ENCODE results near the gene ST7.

The ST7 gene

DNA sequence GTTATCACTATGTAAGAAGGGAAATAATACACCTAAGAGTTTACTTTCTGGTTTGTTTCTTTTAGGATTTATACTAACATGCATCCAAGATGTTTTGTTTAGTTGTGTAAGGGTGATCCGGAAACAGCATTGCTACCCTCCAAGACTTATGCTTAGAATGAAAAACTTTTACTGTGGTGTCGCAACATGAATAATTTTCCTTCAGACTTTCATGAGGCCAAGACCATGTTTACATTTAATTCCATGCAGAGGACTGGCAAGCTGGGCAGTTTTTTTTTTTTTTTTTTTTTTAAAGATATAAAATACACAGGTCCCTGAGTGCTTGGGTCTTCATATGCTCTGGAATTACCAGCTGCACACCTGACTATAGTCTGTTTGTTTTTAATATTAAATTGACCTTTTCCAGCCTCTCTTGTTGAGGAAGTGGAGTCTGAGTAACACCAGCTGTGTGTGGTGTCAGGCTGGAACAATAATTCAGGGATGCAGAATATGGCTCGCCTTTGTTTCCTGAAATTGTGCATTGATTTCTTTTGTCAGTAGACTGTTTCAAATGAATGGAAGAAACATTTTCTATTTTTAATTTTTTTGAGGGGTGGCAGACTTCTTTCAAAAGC, 81.7 kb downstream of the ST7 start:
- DNase-seq: no peak

- DNase-seq: no peak
Measured at GRCh38 chr7:117035465-117035862, 82.2 kb downstream of the ST7 start.

- DNase-seq: no peak
Measured at GRCh38 chr7:117036053-117036669, 82.9 kb downstream of the ST7 start.

DNA sequence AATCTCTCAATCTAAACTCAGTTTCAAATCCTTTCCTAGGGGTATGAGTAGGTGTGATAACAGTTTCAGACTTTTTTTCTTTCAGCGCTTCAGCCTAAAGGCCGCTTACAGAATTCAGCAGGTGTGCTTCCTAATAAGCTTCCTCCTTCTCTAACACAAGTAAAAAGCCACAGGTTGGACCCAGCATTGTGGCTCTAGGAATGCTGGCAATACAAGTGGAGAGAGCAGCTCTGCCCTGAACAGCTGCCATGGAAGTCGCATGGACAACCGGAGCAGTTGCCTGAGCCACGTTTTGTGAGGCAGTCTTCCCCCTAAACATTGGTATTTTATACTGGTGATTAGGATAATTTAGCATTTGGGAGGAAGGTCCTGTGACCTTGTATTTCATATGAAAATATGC, 83.5 kb downstream of the ST7 start:
- no peak for DNase-seq

GRCh38 chr7:117038408-117038807, 85.1 kb downstream of the ST7 start:
- DNase-seq: no peak

- DNase-seq: no peak
Measured at GRCh38 chr7:117041007-117041406, 87.7 kb downstream of the ST7 start.

- DNase-seq: no peak
Measured at GRCh38 chr7:117041822-117042221, 88.5 kb downstream of the ST7 start.

- DNase-seq: no peak
Measured at GRCh38 chr7:117043108-117043825, 90.0 kb downstream of the ST7 start.

GRCh38 chr7:117044664-117045063, 91.4 kb downstream of the ST7 start:
- no peak for DNase-seq

GRCh38 chr7:117045927-117046710, 92.8 kb downstream of the ST7 start:
- no peak for DNase-seq

DNA sequence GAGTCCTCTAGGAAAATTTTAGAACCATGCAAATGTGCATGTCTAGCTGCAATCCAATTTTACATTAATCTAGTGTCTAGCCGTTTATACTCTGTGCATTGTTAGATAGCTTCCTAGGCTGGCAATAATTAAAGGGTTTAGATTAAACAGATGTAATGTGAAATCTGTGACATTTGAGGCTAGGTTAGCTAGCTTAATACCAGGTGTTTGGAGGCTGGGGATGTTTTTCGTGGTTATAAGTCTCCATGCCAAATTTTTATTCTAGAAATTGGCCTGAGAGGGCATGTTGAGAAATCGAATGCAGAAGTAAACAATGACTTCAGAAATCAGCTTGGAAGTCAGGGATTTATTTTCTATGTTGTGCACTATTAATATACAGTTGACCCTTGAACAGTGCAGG, 94.2 kb downstream of the ST7 start:
- DNase-seq: no peak

DNA sequence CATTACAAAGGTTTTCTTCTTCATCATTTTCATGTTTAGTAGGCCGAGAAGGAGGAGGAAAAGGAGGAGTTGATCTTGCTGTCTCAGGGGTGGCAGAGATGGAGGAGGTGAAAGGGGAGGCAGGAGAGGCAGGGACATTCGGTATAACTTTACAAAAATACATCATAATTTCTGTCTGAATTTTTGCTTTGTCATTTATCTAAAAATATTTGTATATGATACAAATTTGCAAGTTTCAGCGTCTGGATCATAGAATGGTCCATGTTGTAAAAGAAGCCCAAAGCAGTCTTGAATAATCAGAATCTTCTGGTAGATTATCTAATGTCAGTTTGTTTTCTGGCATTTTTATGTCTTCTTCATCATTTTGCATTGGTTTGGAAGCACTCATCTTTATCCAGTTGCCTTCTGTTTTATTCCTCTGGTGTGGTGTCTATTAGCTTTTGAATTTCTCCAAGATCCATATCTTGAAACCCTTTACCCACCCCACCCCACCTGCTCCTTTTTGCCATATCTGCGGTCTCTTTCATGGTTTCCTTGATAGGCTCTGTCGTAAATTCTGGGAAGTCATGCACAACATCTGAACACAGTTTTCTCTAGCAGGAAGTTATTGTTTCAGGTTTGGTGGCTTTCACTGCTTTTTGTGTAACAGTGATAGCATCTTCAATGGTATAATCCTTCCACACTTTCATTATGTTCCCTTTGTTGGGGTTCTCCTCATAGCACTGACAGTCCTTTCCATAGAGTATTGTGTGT, 95.0 kb downstream of the ST7 start:
- no peak for DNase-seq

GRCh38 chr7:117048882-117049281, 95.6 kb downstream of the ST7 start:
- DNase-seq: no peak

DNA sequence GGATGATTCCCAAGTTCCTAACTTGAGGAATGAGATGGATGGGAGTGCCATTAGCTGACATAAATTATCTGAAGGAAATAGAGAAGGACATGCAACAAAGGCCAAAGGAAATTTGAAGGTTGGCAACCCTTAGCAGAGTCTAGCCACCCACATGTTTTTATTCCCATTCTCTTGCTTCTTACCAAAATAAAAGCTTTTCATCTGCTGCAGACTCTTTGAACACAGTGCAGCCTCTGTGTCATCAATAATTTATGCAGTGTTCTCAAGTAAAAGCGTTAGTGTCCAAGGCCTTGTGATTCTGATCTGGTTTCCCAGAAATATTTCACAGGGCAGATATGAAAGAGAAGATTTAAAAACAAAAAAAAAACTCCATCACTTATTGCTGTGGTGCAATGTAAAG, 98.5 kb downstream of the ST7 start:
- no peak for DNase-seq

DNA sequence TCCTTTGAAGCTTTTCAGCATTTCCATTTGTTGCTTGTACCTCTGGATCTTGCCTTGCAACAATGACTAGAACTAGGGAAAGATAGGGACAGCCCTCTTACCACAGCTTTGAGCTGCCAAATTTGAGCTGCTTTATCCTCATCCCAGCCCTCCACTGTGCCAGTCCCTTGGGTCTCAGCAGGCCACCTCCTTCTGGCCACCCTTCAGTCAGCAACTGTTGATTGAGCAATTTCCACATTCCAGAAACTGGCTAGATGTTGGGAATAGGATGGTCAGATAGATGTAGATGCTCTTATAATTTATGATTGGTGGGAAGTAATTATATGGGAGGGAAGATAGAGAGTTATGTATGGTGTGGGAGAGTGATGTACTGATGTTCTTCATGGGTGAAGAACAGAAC, 100.1 kb downstream of the ST7 start:
- no peak for DNase-seq

- DNase-seq: no peak
Measured at GRCh38 chr7:117061751-117062150, 108.5 kb downstream of the ST7 start.

DNA sequence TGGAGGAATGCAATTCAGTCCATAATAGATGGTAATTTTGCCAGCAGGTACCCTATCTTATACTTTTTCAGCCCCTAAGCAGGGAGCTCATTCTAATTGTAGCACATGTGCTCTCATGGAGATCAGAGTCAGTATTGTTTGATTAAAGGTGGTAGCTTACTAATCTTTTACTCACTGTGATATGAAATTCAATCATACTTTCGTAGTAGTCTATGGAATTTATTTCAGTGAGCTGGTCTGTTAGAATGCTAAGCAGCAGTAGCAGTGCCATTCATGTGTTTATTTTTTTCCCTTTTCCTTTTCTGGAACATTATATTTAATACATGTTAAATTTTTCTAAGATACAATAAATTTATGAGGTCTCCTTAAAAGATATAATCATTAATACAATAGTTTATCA, 109.0 kb downstream of the ST7 start:
- DNase-seq: no peak

DNA sequence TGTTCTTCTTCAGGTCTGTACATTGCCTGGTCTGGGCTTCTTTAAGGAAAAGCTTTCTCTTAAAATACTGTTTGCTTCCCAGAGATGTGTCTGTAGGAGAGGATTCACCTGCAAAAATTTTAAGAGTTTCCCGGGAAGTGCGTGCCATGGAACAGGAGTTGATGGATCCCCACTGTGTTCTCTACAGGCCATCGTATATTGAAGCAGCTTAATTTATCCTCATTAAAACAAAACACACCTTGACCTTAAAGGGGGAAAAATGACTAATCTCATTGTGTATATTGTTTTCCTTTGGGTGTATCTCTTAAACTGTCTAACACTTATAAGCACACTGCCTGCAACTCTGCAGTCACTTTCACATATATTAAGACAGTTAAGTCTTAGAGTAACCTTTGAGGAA, 111.4 kb downstream of the ST7 start:
- DNase-seq: no peak

GRCh38 chr7:117065571-117066150, 112.4 kb downstream of the ST7 start:
- no peak for DNase-seq

- DNase-seq: no peak
Measured at GRCh38 chr7:117066668-117067067, 113.4 kb downstream of the ST7 start.

- no peak for DNase-seq
Measured at GRCh38 chr7:117067340-117067739, 114.0 kb downstream of the ST7 start.

DNA sequence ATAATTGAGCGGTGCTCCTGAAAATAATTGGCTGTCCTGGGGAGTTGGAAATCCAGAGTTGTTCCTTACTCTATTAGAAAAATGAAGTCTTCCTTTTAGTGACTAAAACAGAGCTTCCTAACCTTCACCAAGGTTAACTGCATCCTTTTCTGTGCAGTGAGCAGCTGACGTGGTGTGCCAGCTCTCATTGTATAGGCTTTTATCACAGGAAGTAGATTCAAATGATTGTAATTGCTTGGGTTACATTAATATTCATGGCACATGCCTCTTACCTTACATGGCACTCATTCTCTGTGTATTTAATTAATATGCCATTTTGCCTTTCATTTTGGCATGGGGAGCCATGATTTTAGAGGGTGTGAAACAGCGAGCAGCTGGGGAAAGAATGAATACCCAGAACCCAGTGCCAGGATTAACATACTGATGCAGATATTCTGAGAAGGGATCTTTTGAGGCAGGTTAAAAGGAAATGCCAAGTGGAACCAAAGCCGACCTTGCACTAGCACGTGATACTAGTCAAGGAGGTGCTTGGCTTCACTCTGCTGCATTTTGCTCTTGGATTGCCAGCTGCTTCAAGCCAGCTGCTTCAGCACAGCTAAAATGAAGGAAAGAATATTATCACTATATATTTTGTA, 115.3 kb downstream of the ST7 start:
- DNase-seq: no peak
